ENCODE measurements around the gene RAB40AL. TPM values are rescaled to one million over a fixed set of nuclear protein-coding genes. Genes with fewer than 3 reads are reported as not detected.
"Not testable (repeated sequence)": the region's sequence is repeated elsewhere in the genome, so short reads cannot be mapped to it uniquely, and the experiment has no call there.

Gene RAB40AL, protein sequence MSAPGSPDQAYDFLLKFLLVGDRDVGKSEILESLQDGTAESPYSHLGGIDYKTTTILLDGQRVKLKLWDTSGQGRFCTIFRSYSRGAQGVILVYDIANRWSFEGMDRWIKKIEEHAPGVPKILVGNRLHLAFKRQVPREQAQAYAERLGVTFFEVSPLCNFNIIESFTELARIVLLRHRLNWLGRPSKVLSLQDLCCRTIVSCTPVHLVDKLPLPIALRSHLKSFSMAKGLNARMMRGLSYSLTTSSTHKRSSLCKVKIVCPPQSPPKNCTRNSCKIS
- polyA plus RNA-seq (ENCODE audit: insufficient read depth in 1 of 5, insufficient read length in 5 of 5, low replicate concordance in 1 of 5) = under 1 TPM in 4 of 5 donors, not detected in 1; 0.37 to 0.49 (median 0.41) TPM
- long read RNA-seq, donor 1 = 0 reads
- long read RNA-seq, donor 2 = 0 reads
- long read RNA-seq, donor 3 = 0 reads
- long read RNA-seq, donor 4 = 0 reads
- long read RNA-seq, donor 5 = 0 reads
- long read RNA-seq, donor 6 = 0 reads
- long read RNA-seq, donor 7 = 0 reads
- long read RNA-seq, donor 8, partial matches to known transcripts = 0 of 1 reads
- long read RNA-seq, donor 8, other reads (novel, unspliced or antisense) = 0 of 1 reads

DNA sequence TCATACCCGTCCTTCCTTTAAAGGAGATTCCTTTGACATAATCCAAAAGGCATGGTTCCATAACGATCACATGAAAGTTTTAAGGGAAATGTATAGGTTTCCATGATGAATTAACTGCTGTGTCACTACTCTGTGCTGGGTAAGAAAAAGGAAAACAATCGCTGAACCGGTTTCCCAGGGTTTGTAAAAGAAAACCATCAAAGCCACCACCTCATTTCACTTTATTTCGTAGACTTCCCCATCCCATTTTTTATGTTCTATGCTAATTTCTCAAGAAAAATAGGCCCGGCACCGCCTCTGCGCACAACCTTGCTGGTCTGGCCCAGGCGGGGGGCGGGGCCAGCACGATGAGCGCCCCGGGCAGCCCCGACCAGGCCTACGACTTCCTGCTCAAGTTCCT lies at the start of gene RAB40AL:
TSS of gene RAB40AL (plus strand) at position 301 of the 400 bp plus-strand sequence. CDS start at position 348, 47 bp downstream.
- DNase-seq = not testable (repeated sequence)

DNA sequence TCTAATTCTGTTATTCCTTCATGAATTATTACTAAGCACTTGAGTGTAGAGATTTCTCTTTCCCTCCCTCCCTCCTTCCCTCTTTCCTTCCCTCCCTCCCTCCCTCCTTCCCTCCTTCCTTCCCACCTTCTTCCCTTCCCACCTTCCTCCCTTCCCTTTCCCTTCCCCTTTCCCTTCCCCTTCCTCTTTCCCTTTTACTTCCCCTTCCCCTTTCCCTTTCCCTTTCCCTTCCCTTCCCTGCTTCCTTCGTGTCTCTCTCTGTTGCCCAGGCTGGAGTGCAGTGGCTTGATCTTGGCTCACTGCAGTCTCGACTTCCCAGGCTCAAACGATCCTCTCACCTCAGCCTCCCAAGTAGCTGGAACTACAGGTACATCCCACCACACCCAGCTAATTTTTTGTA lies 49.4 kb upstream of the RAB40AL start:
- DNase-seq = no peak

DNA sequence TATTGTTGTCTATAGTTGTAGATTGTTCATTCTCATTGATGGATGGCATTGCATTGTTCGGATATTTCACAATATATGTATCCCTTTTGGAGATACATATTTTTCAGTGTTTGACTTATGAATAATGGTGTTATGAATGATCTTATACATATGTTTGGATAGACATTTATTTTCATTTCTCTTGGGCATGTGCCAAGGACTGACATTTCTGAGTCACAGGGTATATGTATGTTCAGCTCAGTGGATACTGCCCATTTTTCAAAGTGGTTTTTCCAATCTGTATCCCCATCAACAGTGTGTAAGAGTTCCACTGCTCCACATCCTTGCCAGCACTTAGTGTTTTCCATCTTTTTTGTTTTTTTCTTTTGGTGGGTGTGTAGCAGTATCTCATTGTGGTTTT lies 45.0 kb upstream of the RAB40AL start:
- DNase-seq = no peak

- peak; percentile 12 to 47 for DNase-seq
These were observed 36.8 kb upstream of the RAB40AL start for GRCh38 chrX:102899940-102900916.

DNA sequence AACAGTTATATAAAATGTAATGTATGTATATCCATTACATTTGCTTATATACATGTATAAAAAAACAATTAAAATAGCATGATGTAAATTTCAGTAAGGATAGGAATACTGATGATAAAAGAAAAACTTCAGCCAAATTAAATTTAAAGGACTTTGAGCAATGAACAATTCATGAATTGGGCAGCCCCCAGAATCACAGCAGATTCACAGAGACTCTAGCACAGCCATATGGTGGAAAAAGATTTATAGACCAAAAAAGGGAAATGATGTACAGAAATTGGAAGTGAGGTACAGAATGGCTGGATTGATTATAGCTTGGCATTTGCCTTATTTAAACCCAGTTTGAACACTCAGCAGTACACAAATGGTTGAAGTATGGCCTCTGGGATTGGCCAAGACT lies 34.7 kb upstream of the RAB40AL start:
- DNase-seq = no peak

- no peak for DNase-seq
These were observed 5.9 kb upstream of the RAB40AL start for GRCh38 chrX:102930990-102931756.

- no peak for DNase-seq
These were observed 2.4 kb upstream of the RAB40AL start for GRCh38 chrX:102934624-102935023.

GRCh38 chrX:102950908-102951866 lies 14.1 kb downstream of the RAB40AL start:
- no peak for DNase-seq

- DNase-seq = no peak
These were observed 20.7 kb downstream of the RAB40AL start for GRCh38 chrX:102957751-102958150.

DNA sequence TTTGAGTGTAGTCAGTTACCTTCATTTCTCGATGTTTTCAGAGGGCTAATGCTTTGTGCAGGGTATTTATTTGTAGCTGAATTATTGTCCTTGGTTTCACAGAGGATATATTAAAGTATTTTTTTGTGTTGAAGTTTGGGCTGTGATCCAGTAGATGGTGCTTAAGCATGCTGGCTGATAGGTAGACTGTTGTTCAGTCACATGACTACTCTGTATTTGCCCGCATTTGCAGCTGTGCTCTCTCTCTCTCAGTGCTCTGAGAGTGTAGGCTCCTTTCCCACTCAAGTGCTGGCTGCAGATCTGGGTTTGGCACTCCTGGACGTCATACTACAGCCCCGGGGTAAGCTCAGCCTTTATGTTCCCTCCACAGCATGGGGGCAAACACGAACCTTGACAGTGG lies 21.7 kb downstream of the RAB40AL start:
- DNase-seq = no peak

DNA sequence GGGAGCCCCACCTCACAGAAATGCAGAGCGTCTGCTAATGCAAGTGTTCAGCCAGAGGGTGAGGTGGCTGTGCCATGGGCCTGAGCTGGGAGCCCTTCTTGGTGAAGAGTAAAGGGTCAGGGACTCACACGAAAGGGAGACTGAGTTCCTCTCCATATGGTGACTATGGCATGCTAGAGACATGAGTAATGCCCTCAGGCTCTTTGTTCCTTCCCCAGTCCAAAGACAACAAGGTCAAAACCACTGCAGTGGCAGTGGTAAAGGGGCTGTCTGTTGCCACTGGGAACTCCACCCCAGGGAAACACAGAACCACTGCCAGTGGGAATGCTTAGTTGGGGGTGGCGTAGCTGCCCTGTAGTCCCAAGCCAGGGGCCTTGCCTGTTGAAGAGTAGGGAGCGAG lies 22.4 kb downstream of the RAB40AL start:
- no peak for DNase-seq

- no peak for DNase-seq
These were observed 26.9 kb downstream of the RAB40AL start for GRCh38 chrX:102963955-102964354.

DNA sequence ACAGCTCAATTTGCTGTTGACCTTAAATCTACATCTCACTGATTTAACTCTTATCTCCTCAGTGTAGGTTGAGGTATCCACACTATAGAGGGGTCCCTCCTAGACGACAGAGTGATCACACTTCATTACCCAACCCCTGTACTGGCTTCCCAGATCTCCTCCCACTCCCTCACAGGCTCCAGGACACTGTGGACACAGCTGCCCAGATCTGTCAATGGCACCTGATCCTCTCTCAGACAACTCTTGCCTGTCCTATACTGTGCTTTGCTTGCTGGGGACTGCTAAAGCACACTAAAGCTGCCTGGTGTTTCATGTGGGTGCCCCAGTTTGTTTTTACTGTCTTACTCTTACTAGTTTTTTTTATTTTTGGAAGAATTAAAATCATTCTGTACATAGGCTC lies 27.9 kb downstream of the RAB40AL start:
- DNase-seq = no peak

DNA sequence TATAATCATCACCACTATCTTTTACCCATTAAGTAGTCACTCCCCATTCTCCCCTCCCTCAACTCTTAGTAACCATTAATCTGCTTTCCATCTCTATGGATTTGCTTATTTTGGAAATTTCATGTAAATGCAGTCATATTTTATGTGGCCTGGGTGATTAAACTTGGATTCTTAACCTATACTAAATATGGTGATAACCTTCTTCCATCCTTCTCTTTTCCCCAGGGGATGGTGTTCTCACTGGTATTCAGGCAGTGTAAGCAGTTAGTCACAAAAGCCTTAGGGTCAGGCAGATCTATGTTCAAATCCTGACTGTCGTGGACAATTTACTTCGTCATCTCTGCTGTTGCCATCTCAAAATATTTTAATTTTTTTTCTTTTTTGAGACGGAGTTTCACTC lies 29.6 kb downstream of the RAB40AL start:
- DNase-seq = no peak

- no peak for DNase-seq
These were observed 31.1 kb downstream of the RAB40AL start for GRCh38 chrX:102968216-102968615.

DNA sequence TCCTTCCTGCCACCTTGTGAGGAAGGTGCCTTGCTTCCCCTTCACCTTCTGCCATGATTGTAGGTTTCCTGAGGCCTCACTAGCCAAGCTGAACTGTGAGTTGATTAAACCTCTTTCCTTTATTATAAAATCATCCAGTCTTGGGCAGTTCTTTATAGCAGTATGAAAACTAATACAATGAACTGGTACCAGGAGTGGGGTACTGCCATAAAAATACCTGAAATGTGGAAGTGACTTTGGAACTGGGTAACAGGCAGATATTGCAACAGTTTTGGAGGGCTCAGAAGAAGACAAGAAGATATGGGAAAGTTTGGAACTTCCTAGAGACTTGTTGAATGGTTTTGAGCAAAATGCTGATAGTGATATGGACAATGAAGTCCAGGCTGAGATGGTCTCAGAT lies 34.5 kb downstream of the RAB40AL start:
- not testable (repeated sequence) for DNase-seq

DNA sequence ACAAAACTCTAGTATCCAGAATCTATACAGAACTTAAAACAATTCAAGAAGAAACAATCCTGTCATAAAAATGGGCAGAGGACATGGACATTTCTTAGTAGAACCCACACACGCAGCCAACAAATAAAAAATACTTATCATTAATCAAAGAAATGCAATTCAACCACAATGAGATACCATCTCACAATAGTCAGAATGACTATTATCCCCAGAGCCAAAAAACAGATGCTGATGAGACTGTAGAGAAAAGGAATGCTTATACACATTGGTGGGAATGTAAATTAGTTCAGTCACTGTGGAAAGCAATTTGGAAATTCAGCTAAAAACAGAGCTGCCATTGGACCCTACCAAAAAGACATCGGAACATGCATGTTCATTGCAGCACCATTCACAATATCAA lies 37.9 kb downstream of the RAB40AL start:
- DNase-seq = no peak

DNA sequence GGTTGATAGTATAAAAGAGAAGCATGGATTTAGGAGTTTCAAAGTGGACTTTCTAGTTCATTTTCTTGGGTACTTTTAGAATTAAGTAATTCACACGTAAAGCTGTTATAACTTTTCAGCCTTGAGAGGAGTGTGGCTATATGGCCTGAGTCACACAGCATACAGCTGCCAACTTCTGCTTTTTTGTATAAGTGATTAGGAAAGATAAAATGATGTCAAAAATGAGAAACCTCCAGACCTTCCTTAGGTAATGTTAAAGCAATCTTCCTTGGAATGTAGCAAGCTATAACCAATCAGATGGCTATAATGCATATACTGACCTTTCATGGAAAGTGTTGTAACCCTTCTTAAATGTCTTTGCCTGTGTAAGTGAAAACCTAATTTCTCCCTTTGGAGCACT lies 39.2 kb downstream of the RAB40AL start:
- no peak for DNase-seq

GRCh38 chrX:102976793-102977495 lies 39.9 kb downstream of the RAB40AL start:
- DNase-seq = no peak

- DNase-seq = no peak
These were observed 41.5 kb downstream of the RAB40AL start for GRCh38 chrX:102978594-102978993.
